A549 (cell line): Measurements from ENCODE around the gene EMC8. TPM values are rescaled to one million over a fixed set of nuclear protein-coding genes. Genes with fewer than 3 reads are reported as not detected.

Experiments used
- ATAC-seq, 2 experiments: fragments of 200-7000 bp in 1 of 2; fragments of >200 bp in 1 of 2; cut with Nextera tagmentation in 1 of 2; cut with Tn5 transposase in 1 of 2; 3 replicates each; pipeline versions ENCODE4 v1.8.0 to v1.9.1; 2018 to 2020; ENCODE audit warnings: mild to moderate bottlenecking in 1 of 2, moderate library complexity in 1 of 2
- CTCF ChIA-PET: fragments of 300-600 bp; sonication (Branson Sonifier 250); formaldehyde crosslinking; extraction: SDS; loops from one replicate; lab custom pipeline; 2021; ENCODE audit warnings: antibody characterized with exemption, inconsistent platforms; lab: Yijun Ruan, JAX
- POLR2A ChIA-PET: fragments of 350-600 bp; formaldehyde crosslinking; extraction: SDS; loops from one replicate; lab custom pipeline; 2021; ENCODE audit warnings: antibody characterized with exemption, inconsistent platforms; lab: Yijun Ruan, JAX
- DNase-seq, 2 experiments: peaks; one replicate each; pipeline versions ENCODE4 v3.0.0 to v3.0.0-alpha.2; 2011 to 2016; ENCODE audit warnings: low read depth in 1 of 2, low spot score in 1 of 2
- FAIRE-seq: peaks from 2 replicates; lab custom pipeline; 2011; peaks lifted over from hg19 to GRCh38; lab: Jason Lieb, UNC
- H3K27ac ChIP-seq, 2 experiments: fragments of >200 bp; sonication (Bioruptor Twin); formaldehyde crosslinking; 3 replicates each; pipeline ENCODE4 v1.5.1; 2016 to 2017
- H3K4me1 ChIP-seq: fragments of >200 bp; sonication (Bioruptor Twin); formaldehyde crosslinking; 3 replicates; pipeline ENCODE4 v1.6.1; 2016
- H3K4me2 ChIP-seq: fragments of >200 bp; sonication (Bioruptor Twin); formaldehyde crosslinking; 3 replicates; pipeline ENCODE4 v1.6.1; 2016
- H3K4me3 ChIP-seq: fragments of >200 bp; sonication (Bioruptor Twin); formaldehyde crosslinking; 3 replicates; pipeline ENCODE4 v1.5.1; 2016
- H3K9me3 ChIP-seq: fragments of >200 bp; sonication (Bioruptor Twin); formaldehyde crosslinking; 3 replicates; pipeline ENCODE4 v1.6.1; 2016
- BHLHE40 ChIP-seq: IDR thresholded peaks from 2 replicates; pipeline ENCODE4 v1.6.1; 2012; ENCODE audit warnings: low read depth, low read length, inconsistent platforms
- CHD2 ChIP-seq: fragments of 150-350 bp; IDR thresholded peaks from 2 replicates; pipeline ENCODE4 v1.6.1; 2014; ENCODE audit warnings: low read length; ENCODE audit not compliant: partially characterized antibody
- EHMT2 ChIP-seq: fragments of 200-600 bp; sonication (generic); IDR thresholded peaks from 2 replicates; pipeline ENCODE4 v1.6.1; 2016; ENCODE audit warnings: antibody characterized with exemption, low read depth, mild to moderate bottlenecking, moderate library complexity
- FOSB ChIP-seq: fragments of 250-450 bp; sonication (Bioruptor Pico); IDR thresholded peaks from 2 replicates; pipeline ENCODE4 v1.5.0; 2020; ENCODE audit warnings: mild to moderate bottlenecking, moderate library complexity
- FOXS1 ChIP-seq: fragments of 250-450 bp; sonication (Bioruptor Pico); IDR thresholded peaks from 2 replicates; pipeline ENCODE4 v1.5.0; 2020; ENCODE audit warnings: mild to moderate bottlenecking, moderate library complexity
- GATA3 ChIP-seq: IDR thresholded peaks from 2 replicates; pipeline ENCODE4 v1.6.1; 2012; ENCODE audit warnings: borderline replicate concordance
- HOXB13 ChIP-seq: fragments of 250-450 bp; sonication (Bioruptor Pico); IDR thresholded peaks from 2 replicates; pipeline ENCODE4 v1.5.0; 2020; ENCODE audit warnings: low read depth, mild to moderate bottlenecking, moderate library complexity
- HOXB5 ChIP-seq: fragments of 250-450 bp; sonication (Bioruptor Pico); IDR thresholded peaks from 2 replicates; pipeline ENCODE4 v1.5.0; 2020; ENCODE audit warnings: mild to moderate bottlenecking, moderate library complexity
- JUN ChIP-seq, 2 experiments: fragments of >200 bp; sonication (Bioruptor Twin); formaldehyde crosslinking; IDR thresholded peaks; 2 replicates in 1 of 2; 3 replicates in 1 of 2; pipeline ENCODE4 v1.6.1; 2016 to 2017
- KDM1A ChIP-seq: fragments of 200-600 bp; sonication (generic); IDR thresholded peaks from 2 replicates; pipeline ENCODE4 v1.6.1; 2016; ENCODE audit warnings: low read depth, mild to moderate bottlenecking
- MAFK ChIP-seq: fragments of 450-650 bp; IDR thresholded peaks from 2 replicates; pipeline ENCODE4 v1.6.1; 2014; ENCODE audit not compliant: partially characterized antibody
- MAX ChIP-seq: IDR thresholded peaks from 2 replicates; pipeline ENCODE4 v1.6.1; 2012
- MYC ChIP-seq: IDR thresholded peaks from 2 replicates; pipeline ENCODE4 v1.6.1; 2012; ENCODE audit warnings: mild to moderate bottlenecking, inconsistent platforms, low read length, improper control_type of control experiment, borderline replicate concordance
- NFE2L2 ChIP-seq: fragments of 150-350 bp; conservative IDR thresholded peaks from 2 replicates; pipeline ENCODE4 v1.6.1; 2014; ENCODE audit warnings: low read length
- NPAS2 ChIP-seq: fragments of 250-450 bp; sonication (Bioruptor Pico); IDR thresholded peaks from 2 replicates; pipeline ENCODE4 v1.8.0; 2022; ENCODE audit warnings: mild to moderate bottlenecking, moderate library complexity, borderline replicate concordance
- POLR2AphosphoS2 ChIP-seq: conservative IDR thresholded peaks from 2 replicates; pipeline ENCODE4 v1.6.1; 2012; ENCODE audit warnings: low read length, improper control_type of control experiment, inconsistent platforms
- RAD21 ChIP-seq, 2 experiments: fragments of >200 bp in 1 of 2; sonication (Bioruptor Twin) in 1 of 2; formaldehyde crosslinking in 1 of 2; IDR thresholded peaks in 1 of 2; conservative IDR thresholded peaks in 1 of 2; 2 replicates in 1 of 2; 3 replicates in 1 of 2; pipeline ENCODE4 v1.6.1; 2012 to 2018; ENCODE audit warnings: inconsistent platforms in 1 of 2
- RCOR1 ChIP-seq: fragments of 150-350 bp; IDR thresholded peaks from 2 replicates; pipeline ENCODE4 v1.6.1; 2014; ENCODE audit warnings: antibody characterized with exemption, low read length, low read depth
- RNF2 ChIP-seq: fragments of 200-600 bp; sonication (generic); IDR thresholded peaks from 2 replicates; pipeline ENCODE4 v1.6.1; 2016; ENCODE audit warnings: low read depth, mild to moderate bottlenecking, antibody characterized with exemption, moderate library complexity, borderline replicate concordance
- SMC3 ChIP-seq: fragments of >200 bp; sonication (Bioruptor Twin); formaldehyde crosslinking; IDR thresholded peaks from 3 replicates; pipeline ENCODE4 v1.6.1; 2018; ENCODE audit warnings: inconsistent platforms
- SREBF2 ChIP-seq: fragments of 450-650 bp; IDR thresholded peaks from 2 replicates; pipeline ENCODE4 v1.6.1; 2014; ENCODE audit warnings: mild to moderate bottlenecking, moderate library complexity
- USF2 ChIP-seq: fragments of 450-650 bp; IDR thresholded peaks from 2 replicates; pipeline ENCODE4 v1.6.1; 2014; ENCODE audit warnings: antibody characterized with exemption
- ZC3H11A ChIP-seq: fragments of 450-650 bp; IDR thresholded peaks from 2 replicates; pipeline ENCODE4 v1.6.1; 2014; ENCODE audit warnings: antibody characterized with exemption, mild to moderate bottlenecking
- ZSCAN20 ChIP-seq: fragments of 250-450 bp; sonication (Bioruptor Pico); IDR thresholded peaks from 2 replicates; pipeline ENCODE4 v1.8.0; 2022; ENCODE audit warnings: mild to moderate bottlenecking, moderate library complexity
- WGBS: methylation state at CpG from one replicate; pipeline ENCODE4 v1.1.6; 2017; ENCODE audit errors: missing lambda C conversion rate; 5-methylcytosine and 5-hydroxymethylcytosine counted together
- polyA plus RNA-seq, 4 experiments: library from polyadenylated mRNA; depleted of rRNA in 3 of 4; stranded (reverse); fragments of >200 nt; fragmentation: RNase III in 1 of 4; extraction: RNeasy Plus Mini Kit Qiagen cat#74134 plus additional on column Dnase treatment in 1 of 4; gene quantifications; 2 replicates in 3 of 4; 3 replicates in 1 of 4; pipeline ENCODE4 v1.2.3, GENCODE V29; 2011 to 2017
- TF ChIP-seq, protein P1 (sequence below): IDR thresholded peaks from 2 replicates; pipeline ENCODE4 v1.6.1; 2012
- TF ChIP-seq, protein P2 (sequence below): fragments of >200 bp; sonication (Bioruptor Twin); formaldehyde crosslinking; IDR thresholded peaks from 3 replicates; pipeline ENCODE4 v1.5.1; 2016
- TF ChIP-seq, protein P3 (sequence below): IDR thresholded peaks from 2 replicates; pipeline ENCODE4 v1.6.1; 2012; ENCODE audit warnings: low read depth, borderline replicate concordance

The EMC8 gene
- polyA plus RNA-seq, 2 of the 4 experiments (the other 2 are of a cell fraction) = 43.0 to 53.2 TPM

DNA sequence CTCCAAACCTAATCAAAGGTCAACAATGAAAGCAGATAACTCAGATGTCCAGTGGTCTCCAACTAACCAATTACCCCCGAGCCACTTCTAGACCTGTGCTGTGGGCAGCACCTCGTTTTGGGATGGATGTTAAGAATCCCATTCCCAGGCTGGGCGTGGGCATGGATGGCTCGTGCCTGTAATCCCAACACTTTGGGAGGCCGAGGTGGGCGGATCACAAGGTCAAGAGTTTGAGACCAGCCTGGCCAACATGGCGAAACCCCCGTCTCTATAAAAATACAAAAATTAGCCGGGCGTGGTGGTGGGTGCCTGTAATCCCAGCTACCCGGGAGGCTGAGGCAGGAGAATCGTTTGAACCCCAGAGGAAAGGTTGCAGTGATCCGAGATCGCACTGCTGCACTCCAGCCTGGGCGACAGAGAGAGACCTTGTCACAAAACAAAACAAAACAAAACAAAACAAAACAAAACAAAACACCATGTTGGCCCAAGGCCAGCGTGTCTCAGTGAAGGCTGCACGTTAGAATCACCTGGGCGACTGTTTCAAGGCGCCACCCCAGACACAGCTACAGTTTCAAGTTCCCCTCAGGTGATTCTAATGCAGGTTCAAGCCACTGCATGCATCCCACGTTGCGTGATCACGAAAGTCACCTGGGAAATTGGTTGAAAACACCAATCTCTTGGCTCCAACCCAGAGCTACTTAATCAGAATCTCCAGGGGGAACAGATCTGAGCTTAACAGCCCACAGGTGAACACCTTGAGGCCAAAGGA lies 21.4 kb upstream of the EMC8 start:
- Histone ChIP-seq H3K27ac (no peak overlapping the region), H3K4me1 (no peaks in the 10 kb centered on the region), H3K4me2 (no peak overlapping the region), H3K4me3 (no peak overlapping the region), H3K9me3 (0 out of 3 replicates have a peak, but pooled peaks cover 2% of the 10 kb centered on the region)
- no peak for FAIRE-seq
- POLR2A ChIA-PET = interaction anchor here (1.0 kb wide), 1 partner anchor 195 kb away, joined by 5 read pairs; no protein-coding TSS in a partner anchor
- CTCF ChIA-PET = interaction anchor here (0.6 to 7.7 kb wide), 78 partner anchors 8 to 1303 kb away, joined by 3 to 405 read pairs (median 5); partner anchors contain the start of gene IRF8
- ATAC-seq = peak in 1 of 2 experiments; percentile 4; a peak in 1 of 6 replicates
- no peak for DNase-seq
- 25% methylated on average over 22 of the region's 22 CpGs for WGBS
- TF ChIP-seq SREBF2 = no peak

DNA sequence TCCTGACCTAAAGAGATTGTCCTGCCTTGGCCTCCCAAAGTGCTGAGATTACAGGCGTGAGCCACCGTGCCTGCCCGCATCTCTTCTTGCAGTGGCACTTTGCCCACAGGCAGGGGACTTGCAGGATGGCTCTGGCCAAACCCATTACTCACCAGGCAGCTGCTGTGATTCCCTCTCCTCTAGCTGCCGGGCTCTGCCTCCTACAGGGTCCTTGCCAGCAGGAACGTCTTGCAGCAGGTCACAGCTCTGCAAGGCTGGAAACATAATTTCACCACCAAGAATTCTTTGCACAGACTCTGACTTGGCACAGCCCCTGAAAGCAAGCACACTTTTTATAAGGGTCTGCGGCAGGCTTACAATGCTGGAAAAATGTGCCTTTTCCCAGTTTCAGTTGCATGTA lies 20.4 kb upstream of the EMC8 start:
- FAIRE-seq (no peak), DNase-seq (peak in 1 of 2 experiments; percentile 17), ATAC-seq (peak in 1 of 2 experiments; percentile 50; a peak in 3 of 6 replicates)
- Histone ChIP-seq H3K4me1 (no peaks in the 10 kb centered on the region), H3K27ac (no peak overlapping the region), H3K9me3 (0 out of 3 replicates have a peak, but pooled peaks cover 2% of the 10 kb centered on the region), H3K4me3 (no peak overlapping the region), H3K4me2 (no peak overlapping the region)
- WGBS = 20% methylated on average over 6 of the region's 6 CpGs
- POLR2A ChIA-PET = no interaction called here
- CTCF ChIA-PET = interaction anchor here (0.6 to 7.7 kb wide), 42 partner anchors 8 to 699 kb away, joined by 3 to 405 read pairs (median 4); no protein-coding TSS in a partner anchor
- TF ChIP-seq POLR2AphosphoS2 (no peak), ZC3H11A (no peak), NPAS2 (CRISPR knock-in tag) (no peak), MYC (no peak), MAFK (no peak), HOXB5 (CRISPR knock-in tag) (no peak), RNF2 (no peak), MAX (no peak), JUN (IDR thresholded peaks at IDR 0.05) (no peak), USF2 (no peak), HOXB13 (CRISPR knock-in tag) (no peak), GATA3 (no peak), RAD21 (conservative IDR thresholded peaks at IDR 0.05 in 1 of 2, IDR thresholded peaks at IDR 0.05 in 1 of 2) (no peak), KDM1A (no peak), FOSB (CRISPR knock-in tag) (no peak), ZSCAN20 (CRISPR knock-in tag) (no peak)
- TF ChIP-seq, protein P1, sequence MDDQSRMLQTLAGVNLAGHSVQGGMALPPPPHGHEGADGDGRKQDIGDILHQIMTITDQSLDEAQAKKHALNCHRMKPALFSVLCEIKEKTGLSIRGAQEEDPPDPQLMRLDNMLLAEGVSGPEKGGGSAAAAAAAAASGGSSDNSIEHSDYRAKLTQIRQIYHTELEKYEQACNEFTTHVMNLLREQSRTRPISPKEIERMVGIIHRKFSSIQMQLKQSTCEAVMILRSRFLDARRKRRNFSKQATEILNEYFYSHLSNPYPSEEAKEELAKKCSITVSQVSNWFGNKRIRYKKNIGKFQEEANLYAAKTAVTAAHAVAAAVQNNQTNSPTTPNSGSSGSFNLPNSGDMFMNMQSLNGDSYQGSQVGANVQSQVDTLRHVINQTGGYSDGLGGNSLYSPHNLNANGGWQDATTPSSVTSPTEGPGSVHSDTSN = no peak

DNA sequence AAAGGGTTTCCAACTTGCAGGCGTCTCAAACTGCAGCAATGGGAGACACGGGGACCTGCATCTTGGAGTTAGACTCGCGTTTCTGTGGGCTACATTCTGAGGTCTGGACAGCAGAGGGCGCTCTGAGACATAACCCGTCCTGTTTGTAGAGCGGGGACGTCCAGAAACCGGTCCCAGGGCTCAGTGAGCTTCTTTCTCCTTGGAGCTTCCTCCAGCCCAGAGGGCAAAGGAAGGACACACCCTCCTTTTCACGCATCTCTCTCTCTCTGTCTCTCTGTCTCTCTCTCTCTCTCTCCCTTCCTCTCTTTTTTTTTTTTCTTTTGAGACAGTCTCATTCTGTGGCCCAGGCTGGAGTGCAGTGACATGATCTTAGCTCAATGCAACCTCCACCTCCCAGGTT lies 19.9 kb upstream of the EMC8 start:
- FAIRE-seq = no peak
- peak; percentile 86 to 88 for DNase-seq
- Histone ChIP-seq H3K4me3 (no peak overlapping the region), H3K4me2 (no peak overlapping the region), H3K4me1 (no peaks in the 10 kb centered on the region), H3K9me3 (0 out of 3 replicates have a peak, but pooled peaks cover 2% of the 10 kb centered on the region), H3K27ac (no peak overlapping the region)
- CTCF ChIA-PET = interaction anchor here (0.6 to 7.7 kb wide), 41 partner anchors 9 to 699 kb away, joined by 3 to 405 read pairs (median 4); no protein-coding TSS in a partner anchor
- ATAC-seq = peak; percentile 72 to 89
- 2% methylated on average over 10 of the region's 10 CpGs for WGBS
- POLR2A ChIA-PET = no interaction called here
- TF ChIP-seq, protein P2, sequence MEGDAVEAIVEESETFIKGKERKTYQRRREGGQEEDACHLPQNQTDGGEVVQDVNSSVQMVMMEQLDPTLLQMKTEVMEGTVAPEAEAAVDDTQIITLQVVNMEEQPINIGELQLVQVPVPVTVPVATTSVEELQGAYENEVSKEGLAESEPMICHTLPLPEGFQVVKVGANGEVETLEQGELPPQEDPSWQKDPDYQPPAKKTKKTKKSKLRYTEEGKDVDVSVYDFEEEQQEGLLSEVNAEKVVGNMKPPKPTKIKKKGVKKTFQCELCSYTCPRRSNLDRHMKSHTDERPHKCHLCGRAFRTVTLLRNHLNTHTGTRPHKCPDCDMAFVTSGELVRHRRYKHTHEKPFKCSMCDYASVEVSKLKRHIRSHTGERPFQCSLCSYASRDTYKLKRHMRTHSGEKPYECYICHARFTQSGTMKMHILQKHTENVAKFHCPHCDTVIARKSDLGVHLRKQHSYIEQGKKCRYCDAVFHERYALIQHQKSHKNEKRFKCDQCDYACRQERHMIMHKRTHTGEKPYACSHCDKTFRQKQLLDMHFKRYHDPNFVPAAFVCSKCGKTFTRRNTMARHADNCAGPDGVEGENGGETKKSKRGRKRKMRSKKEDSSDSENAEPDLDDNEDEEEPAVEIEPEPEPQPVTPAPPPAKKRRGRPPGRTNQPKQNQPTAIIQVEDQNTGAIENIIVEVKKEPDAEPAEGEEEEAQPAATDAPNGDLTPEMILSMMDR = peak; percentile 71
- no peak for TF ChIP-seq EHMT2
- TF ChIP-seq SMC3 = peak; percentile 61
- no peak for TF ChIP-seq NFE2L2
- no peak for TF ChIP-seq RNF2
- no peak for TF ChIP-seq CHD2
- TF ChIP-seq MYC = no peak
- no peak for TF ChIP-seq RCOR1
- TF ChIP-seq, protein P3, sequence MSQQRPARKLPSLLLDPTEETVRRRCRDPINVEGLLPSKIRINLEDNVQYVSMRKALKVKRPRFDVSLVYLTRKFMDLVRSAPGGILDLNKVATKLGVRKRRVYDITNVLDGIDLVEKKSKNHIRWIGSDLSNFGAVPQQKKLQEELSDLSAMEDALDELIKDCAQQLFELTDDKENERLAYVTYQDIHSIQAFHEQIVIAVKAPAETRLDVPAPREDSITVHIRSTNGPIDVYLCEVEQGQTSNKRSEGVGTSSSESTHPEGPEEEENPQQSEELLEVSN = no peak
- TF ChIP-seq RAD21 (conservative IDR thresholded peaks at IDR 0.05 in 1 of 2, IDR thresholded peaks at IDR 0.05 in 1 of 2) = peak; percentile 50 to 67; a peak in 4 of 5 replicates
- no peak for TF ChIP-seq BHLHE40
- TF ChIP-seq FOXS1 = no peak
- no peak for TF ChIP-seq USF2
